Measurements from ENCODE around the gene EIF4E1B.

The EIF4E1B gene

DNA sequence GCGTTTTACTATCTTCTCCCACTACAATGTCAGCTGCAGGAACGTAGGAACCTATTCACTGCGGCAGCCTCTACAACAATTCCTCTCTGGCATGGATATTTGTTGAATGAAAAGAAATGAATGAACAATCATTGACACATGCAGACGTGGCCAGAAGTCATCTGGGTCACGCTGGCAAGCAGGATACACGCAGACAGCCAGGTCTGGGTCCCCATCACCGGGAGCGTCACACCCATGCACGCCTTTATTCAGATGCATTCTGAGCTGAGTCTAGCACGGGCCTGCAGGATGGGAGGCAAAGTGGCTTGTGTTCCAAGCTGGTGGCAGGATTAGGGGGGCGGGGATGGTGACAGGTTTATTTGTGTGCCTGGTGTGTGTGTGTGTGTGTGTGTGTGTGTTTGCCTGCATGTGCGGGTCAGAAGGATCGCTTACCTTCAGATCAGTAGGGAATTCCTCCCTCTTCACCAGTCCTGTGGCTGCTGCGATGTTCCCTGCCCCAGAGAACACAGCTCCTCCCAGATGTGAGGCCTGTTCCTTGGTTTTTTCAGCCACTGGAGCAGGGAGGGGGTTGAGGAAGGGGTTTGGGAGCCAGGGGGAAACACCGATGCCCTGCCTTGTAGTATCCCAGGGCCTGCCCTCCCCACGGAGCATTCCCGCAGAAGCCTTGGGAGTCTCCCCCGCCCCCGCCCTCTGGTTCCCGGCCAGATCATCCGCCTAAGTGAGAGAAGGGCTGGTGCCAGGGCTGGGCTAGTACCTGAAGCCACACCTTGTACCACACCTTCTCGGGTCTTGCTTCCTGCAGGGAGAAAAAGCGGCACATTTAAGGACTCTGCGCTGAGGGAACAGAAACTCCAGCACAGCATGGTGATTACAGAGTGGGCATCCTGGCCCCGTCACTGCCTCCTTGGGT is 4.3 kb upstream of the EIF4E1B start:
- Mint-ChIP-seq H3K27me3 (peaks cover 83% of the 10 kb centered on the region), H3K36me3 (ENCODE audit: low read depth) (no peaks in the 10 kb centered on the region), H3K4me1 (ENCODE audit: low read depth) (no peaks in the 10 kb centered on the region), H3K27ac (no peak overlapping the region), H3K9me3 (no peaks in the 10 kb centered on the region), H3K4me3 (no peak overlapping the region)
- intact Hi-C loops (cut with micrococcal nuclease): no loop called here

DNA sequence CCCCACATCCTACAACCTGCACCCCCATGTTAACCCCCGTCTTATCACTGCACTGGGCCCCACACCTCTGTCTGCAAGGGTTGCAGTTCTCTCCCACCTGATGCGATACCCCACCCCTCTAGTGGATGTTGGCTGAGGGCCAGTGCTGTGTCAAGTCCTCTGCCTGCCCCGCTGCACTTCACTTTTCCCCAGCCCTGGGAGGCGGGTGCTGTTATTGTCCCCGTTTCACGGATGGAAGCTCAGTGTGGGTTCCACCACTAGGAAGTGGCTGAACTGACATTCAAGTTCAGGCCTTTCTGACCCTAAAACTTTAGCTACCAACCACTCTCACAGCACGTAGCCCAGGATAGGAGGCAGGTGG is 3.6 kb upstream of the EIF4E1B start:
- intact Hi-C loops (cut with micrococcal nuclease): no loop called here
- no peaks in the 10 kb centered on the region for H3K36me3 Mint-ChIP-seq (ENCODE audit: low read depth)
- H3K4me1 Mint-ChIP-seq (ENCODE audit: low read depth): no peaks in the 10 kb centered on the region
- H3K27me3 Mint-ChIP-seq: peaks cover 83% of the 10 kb centered on the region
- no peak overlapping the region for H3K27ac Mint-ChIP-seq
- H3K4me3 Mint-ChIP-seq: no peak overlapping the region
- H3K9me3 Mint-ChIP-seq: no peaks in the 10 kb centered on the region

- intact Hi-C loops (cut with micrococcal nuclease): no loop called here
- Mint-ChIP-seq H3K4me1 (ENCODE audit: low read depth) (no peaks in the 10 kb centered on the region), H3K4me3 (no peak overlapping the region), H3K36me3 (ENCODE audit: low read depth) (no peaks in the 10 kb centered on the region), H3K27ac (no peak overlapping the region), H3K27me3 (peaks cover 82% of the 10 kb centered on the region), H3K9me3 (no peaks in the 10 kb centered on the region)
Measured at GRCh38 chr5:176627582-176627981, 2.9 kb upstream of the EIF4E1B start.

DNA sequence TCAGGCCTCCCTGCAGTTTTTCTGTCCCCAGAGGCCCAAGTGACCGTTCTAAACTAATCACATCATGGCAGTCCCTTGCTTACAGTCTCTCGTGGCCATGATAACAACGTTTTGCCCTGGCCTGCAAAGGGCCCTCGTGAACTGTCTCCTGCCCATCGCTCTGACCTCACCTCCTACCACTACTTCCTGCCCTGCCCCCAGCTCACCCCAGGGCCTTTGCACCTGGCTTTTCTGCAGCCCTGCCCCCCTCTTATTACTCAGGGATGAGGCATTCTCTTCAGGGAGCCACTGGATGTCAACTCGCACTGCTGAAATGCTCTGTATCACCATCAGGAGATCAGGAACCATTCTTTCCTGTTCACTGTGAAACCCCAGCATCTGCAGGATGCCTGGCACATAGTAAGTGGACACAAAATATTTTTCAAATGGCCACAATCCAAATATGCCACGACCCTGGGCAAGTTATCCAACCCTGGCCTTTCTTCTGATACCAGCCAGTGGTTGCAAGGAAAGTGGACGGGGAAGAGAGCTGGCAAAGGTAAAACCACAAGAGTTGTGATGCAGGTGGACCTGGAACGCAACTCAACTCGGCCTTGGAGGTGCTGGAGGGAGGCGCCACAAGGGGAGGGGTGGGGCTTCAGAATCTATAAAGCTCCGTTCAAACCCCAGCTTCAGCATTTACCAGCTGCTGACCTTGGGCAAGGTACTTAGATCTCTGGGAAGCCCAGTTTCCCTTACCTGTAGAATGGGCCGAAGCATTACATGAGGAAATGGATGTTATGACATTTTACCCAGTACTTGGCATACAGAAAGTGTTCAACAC is 1.9 kb upstream of the EIF4E1B start:
- H3K27me3 Mint-ChIP-seq: peaks cover 84% of the 10 kb centered on the region
- no peak overlapping the region for H3K4me3 Mint-ChIP-seq
- H3K36me3 Mint-ChIP-seq (ENCODE audit: low read depth): no peaks in the 10 kb centered on the region
- no peaks in the 10 kb centered on the region for H3K4me1 Mint-ChIP-seq (ENCODE audit: low read depth)
- H3K9me3 Mint-ChIP-seq: no peaks in the 10 kb centered on the region
- H3K27ac Mint-ChIP-seq: no peak overlapping the region
- intact Hi-C loops (cut with micrococcal nuclease): no loop called here

DNA sequence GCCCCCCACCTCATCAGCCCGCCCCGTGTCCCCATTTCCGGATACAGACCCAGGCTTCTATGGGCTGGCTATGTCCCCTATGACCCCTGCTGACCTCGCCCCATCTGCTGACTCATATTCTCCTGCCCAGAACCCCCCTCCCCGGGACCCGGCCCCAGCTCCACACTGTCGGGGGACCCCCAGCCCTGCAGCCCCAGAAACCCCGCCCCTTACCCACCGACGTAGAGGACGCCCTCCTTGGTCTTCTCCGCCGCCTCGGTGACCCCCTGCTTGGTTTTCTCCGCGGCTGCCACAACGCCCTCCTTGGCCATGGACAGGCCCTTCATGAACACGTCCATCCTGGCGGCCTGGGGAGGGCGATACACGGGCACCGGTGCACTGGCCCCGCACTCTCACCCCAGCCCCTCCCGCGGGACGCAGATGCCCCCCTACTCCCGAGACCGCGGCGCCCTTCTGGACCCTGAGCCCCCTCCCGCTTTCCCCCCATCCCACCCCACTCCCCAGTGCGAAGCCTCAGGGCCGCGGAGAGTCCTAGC is 1.1 kb upstream of the EIF4E1B start:
- Mint-ChIP-seq H3K27me3 (peaks cover 86% of the 10 kb centered on the region), H3K4me3 (no peak overlapping the region), H3K4me1 (ENCODE audit: low read depth) (no peaks in the 10 kb centered on the region), H3K9me3 (no peaks in the 10 kb centered on the region), H3K36me3 (ENCODE audit: low read depth) (no peaks in the 10 kb centered on the region), H3K27ac (no peak overlapping the region)
- intact Hi-C loops (cut with micrococcal nuclease): no loop called here

- Mint-ChIP-seq H3K27me3 (peaks cover 91% of the 10 kb centered on the region), H3K36me3 (ENCODE audit: low read depth) (no peaks in the 10 kb centered on the region), H3K27ac (no peak overlapping the region), H3K4me3 (no peak overlapping the region), H3K4me1 (ENCODE audit: low read depth) (no peaks in the 10 kb centered on the region), H3K9me3 (no peaks in the 10 kb centered on the region)
- intact Hi-C loops (cut with micrococcal nuclease): no loop called here
Measured at GRCh38 chr5:176630681-176631222, 277 bp downstream of the EIF4E1B start.

DNA sequence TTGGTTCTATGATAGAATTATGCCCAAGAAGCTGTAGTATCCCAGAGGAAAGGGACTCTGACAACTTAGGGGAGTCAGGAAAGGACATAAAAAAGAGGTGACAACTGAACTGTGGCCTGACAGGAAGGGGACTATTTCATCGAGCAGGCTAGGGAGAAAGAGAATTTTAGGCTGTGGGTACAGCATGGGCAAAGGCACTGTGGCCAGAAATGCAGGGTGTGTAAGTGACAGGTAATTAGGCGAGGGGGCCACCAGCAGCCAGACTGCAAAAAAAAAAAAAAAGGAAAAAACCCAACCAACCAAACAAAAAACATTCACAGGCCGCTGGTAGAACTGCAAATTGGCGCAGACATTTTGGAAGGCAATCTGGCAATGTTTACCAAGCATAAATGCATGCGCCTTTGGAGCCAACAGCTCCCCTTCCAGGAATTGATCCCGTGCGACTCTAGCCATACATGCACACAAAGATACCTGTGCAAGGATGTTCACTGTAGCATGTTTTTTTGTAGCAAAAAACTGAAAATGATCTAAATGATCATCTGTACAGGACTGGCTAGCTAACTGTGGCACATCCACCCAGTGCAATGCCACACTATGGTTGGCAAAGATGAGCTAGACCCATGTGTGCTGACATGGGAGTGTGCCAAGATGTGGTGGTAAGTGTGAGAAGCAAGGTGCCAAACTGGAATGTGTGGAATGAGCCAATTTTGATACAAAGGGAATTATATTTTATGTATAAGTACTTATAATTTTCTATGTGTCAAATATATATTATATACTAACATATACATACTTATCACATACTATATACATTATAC is 1.1 kb downstream of the EIF4E1B start:
- no peaks in the 10 kb centered on the region for H3K9me3 Mint-ChIP-seq
- H3K4me3 Mint-ChIP-seq: no peak overlapping the region
- peaks cover 88% of the 10 kb centered on the region for H3K27me3 Mint-ChIP-seq
- no peak overlapping the region for H3K27ac Mint-ChIP-seq
- no peaks in the 10 kb centered on the region for H3K4me1 Mint-ChIP-seq (ENCODE audit: low read depth)
- no peaks in the 10 kb centered on the region for H3K36me3 Mint-ChIP-seq (ENCODE audit: low read depth)
- intact Hi-C loops (cut with micrococcal nuclease): no loop called here

DNA sequence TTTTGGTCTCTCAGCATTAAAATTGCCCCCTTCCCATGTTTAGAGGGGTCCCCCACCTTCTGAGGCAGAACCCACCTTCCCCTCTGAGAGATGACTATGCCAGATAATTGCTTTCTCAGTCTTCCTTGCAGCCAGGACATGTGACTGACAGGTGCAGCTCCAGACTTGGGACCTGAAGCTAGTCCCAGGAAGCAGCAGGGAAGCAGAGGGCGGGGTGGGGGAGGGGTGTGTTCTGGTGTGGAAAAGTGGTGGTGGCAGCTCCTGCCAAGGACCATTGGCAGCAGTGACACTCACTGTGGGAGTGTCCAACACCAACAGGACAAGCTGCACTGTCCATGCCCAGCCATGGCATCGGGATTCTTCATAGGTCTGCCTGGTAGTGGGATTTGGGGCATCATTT is 2.3 kb downstream of the EIF4E1B start:
- intact Hi-C loops (cut with micrococcal nuclease): no loop called here
- Mint-ChIP-seq H3K4me1 (ENCODE audit: low read depth) (no peaks in the 10 kb centered on the region), H3K9me3 (no peaks in the 10 kb centered on the region), H3K36me3 (ENCODE audit: low read depth) (no peaks in the 10 kb centered on the region), H3K27me3 (peaks cover 87% of the 10 kb centered on the region), H3K4me3 (no peak overlapping the region), H3K27ac (no peak overlapping the region)

GRCh38 chr5:176633598-176633997 is 3.1 kb downstream of the EIF4E1B start:
- Mint-ChIP-seq H3K27me3 (peaks cover 83% of the 10 kb centered on the region), H3K4me3 (no peak overlapping the region), H3K36me3 (ENCODE audit: low read depth) (no peaks in the 10 kb centered on the region), H3K27ac (no peak overlapping the region), H3K4me1 (ENCODE audit: low read depth) (no peaks in the 10 kb centered on the region), H3K9me3 (no peaks in the 10 kb centered on the region)
- intact Hi-C loops (cut with micrococcal nuclease): no loop called here

- Mint-ChIP-seq H3K4me3 (no peak overlapping the region), H3K4me1 (ENCODE audit: low read depth) (no peaks in the 10 kb centered on the region), H3K36me3 (ENCODE audit: low read depth) (no peaks in the 10 kb centered on the region), H3K9me3 (no peaks in the 10 kb centered on the region), H3K27me3 (peaks cover 61% of the 10 kb centered on the region), H3K27ac (no peak overlapping the region)
- intact Hi-C loops (cut with micrococcal nuclease): no loop called here
Measured at GRCh38 chr5:176636426-176636825, 6.0 kb downstream of the EIF4E1B start.

GRCh38 chr5:176637556-176637955 is 7.1 kb downstream of the EIF4E1B start:
- H3K9me3 Mint-ChIP-seq: no peaks in the 10 kb centered on the region
- no peaks in the 10 kb centered on the region for H3K4me1 Mint-ChIP-seq (ENCODE audit: low read depth)
- no peaks in the 10 kb centered on the region for H3K36me3 Mint-ChIP-seq (ENCODE audit: low read depth)
- no peak overlapping the region for H3K27ac Mint-ChIP-seq
- no peak overlapping the region for H3K4me3 Mint-ChIP-seq
- H3K27me3 Mint-ChIP-seq: peaks cover 51% of the 10 kb centered on the region
- intact Hi-C loops (cut with micrococcal nuclease): no loop called here

- H3K9me3 Mint-ChIP-seq: no peaks in the 10 kb centered on the region
- H3K27me3 Mint-ChIP-seq: peaks cover 45% of the 10 kb centered on the region
- H3K4me3 Mint-ChIP-seq: no peak overlapping the region
- H3K27ac Mint-ChIP-seq: no peak overlapping the region
- no peaks in the 10 kb centered on the region for H3K36me3 Mint-ChIP-seq (ENCODE audit: low read depth)
- intact Hi-C loops (cut with micrococcal nuclease): no loop called here
- H3K4me1 Mint-ChIP-seq (ENCODE audit: low read depth): no peaks in the 10 kb centered on the region
Measured at GRCh38 chr5:176638437-176638836, 8.0 kb downstream of the EIF4E1B start.

- no peaks in the 10 kb centered on the region for H3K9me3 Mint-ChIP-seq
- H3K27me3 Mint-ChIP-seq: peaks cover 42% of the 10 kb centered on the region
- no peak overlapping the region for H3K27ac Mint-ChIP-seq
- no peak overlapping the region for H3K4me3 Mint-ChIP-seq
- intact Hi-C loops (cut with micrococcal nuclease): no loop called here
- H3K36me3 Mint-ChIP-seq (ENCODE audit: low read depth): no peaks in the 10 kb centered on the region
- H3K4me1 Mint-ChIP-seq (ENCODE audit: low read depth): no peaks in the 10 kb centered on the region
Measured at GRCh38 chr5:176639208-176639607, 8.7 kb downstream of the EIF4E1B start.
